HUDEP-2 (cell line): ENCODE results near the gene C15orf61.
A peak's percentile ranks its signal among the peaks of the same experiment; 100 is the strongest.

Source experiments
- DNase-seq, 76 experiments: peaks; one replicate each; lab custom pipeline; 2025; ENCODE audit not compliant: unreplicated experiment in 76 of 76; lab: John Stamatoyannopoulos, UW

C15orf61 gene

DNA sequence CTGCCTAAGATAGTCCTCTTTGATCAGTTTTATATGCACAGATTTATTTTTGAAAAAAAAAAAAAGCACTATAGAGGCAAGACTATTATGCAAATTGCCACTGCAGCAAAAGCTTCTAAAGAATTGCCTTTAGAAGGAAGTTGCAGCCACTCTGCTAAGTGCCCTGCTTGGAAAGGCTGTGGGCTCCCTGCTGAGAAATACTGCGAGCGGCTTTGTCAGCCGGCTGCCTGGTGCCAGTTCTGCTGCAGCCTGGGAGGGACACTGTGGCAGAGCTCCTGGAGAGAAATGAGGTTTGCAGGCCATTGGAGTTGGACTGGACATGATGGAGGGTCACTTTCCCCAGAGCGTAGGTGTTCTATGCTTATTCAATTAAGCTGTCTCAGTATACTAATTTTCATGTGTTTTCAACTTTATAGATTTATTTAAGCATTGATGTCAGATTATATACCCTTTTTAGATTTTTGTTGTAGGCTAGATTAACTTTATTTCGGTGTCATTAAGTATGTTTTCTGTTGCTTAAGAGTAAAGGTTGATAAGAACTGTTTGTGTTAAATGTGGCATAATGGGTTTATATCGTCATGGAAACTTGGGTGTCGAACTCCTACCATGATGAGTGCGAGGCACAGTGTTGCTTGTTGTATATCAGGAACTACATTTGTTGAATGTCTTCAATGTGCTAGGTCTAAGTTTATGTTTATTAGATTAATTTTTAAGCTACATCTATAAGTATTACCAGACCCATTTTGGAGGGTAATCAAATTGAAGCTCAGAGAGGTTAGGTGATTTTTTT is 28.1 kb downstream of the C15orf61 start:
- DNase-seq = no peak

DNA sequence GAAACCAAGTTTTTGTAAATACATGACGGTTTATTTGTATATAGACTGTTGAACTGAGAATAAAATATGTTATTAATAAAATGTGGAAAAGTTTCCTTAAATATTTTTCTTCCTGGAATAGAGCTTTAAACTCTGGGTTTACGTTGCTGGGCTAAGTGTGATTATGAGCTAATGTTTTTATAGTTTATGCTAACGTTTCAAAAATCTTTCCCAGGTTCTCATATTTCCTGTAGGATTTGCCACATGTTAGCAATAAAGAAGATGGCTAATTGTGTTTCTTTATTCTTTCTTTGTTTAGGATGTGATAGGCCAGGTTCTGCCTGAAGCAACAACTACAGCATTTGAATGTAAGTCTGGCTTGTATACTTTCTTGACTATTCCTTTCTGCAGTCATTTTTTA is 28.8 kb downstream of the C15orf61 start:
- no peak for DNase-seq

DNA sequence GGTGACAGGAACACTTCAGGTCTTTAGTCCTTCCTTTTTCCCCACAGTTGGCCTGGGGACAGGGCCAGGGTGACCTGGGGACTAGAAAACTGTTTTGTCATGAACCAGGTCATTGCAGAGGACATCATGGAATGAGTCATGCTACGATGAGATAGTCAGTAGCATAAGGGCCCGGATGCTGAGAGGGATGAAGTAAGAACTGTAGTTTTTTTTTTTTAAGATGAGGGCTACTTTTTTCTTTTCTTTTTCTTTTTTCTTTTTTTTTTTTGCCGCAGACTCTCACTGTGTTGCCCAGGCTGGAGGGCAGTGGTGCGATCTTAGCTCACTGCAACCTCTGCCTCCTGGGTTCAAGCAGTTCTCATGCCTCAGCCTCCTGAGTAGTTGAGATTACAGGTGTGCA is 29.6 kb downstream of the C15orf61 start:
- peak in 11 of 76 experiments; percentile 2 to 38 (median 10) for DNase-seq

DNA sequence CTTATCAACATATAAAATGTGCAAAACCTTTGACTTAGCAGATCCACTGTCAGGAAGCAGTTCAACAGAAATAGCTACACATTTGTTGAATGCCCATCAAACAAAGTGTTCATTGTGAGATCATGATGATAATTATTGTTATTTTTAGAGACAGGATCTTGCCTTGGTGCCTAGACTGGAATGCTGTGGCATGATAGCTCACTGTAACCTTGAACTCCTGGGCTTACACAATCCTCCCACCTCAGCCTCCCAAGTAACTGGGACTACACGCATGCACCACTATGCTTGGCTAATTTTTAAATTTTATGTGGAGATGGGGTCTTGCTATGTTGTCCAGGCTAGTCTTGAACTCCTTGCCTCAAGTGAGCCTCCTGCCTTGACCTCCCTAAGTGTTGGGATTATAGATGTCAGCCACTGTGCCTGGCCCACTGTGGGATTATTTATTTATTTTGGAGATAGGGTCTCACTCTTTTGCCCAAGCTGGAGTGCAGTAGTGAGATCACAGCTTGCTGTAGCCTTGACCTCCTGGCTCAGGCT is 30.3 kb downstream of the C15orf61 start:
- DNase-seq = no peak

DNA sequence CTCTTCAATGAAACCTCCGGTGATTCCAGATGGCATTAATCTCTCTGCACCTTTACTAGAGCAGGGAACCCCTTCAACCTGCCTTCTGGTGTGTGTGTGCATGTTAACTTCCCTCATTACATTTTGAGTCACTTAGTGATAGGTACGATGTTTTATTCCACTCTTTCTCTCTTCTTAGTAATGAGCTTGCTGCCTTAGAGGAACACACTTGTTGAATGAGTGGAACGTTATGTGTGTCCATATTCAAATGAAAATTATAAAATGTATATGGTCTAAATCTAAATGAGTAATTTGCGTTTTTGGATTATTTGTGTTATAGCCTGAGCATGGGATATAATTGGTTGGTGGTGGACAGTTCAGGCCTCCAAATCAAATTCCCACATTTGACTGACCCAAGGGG is 33.6 kb downstream of the C15orf61 start:
- no peak for DNase-seq

DNA sequence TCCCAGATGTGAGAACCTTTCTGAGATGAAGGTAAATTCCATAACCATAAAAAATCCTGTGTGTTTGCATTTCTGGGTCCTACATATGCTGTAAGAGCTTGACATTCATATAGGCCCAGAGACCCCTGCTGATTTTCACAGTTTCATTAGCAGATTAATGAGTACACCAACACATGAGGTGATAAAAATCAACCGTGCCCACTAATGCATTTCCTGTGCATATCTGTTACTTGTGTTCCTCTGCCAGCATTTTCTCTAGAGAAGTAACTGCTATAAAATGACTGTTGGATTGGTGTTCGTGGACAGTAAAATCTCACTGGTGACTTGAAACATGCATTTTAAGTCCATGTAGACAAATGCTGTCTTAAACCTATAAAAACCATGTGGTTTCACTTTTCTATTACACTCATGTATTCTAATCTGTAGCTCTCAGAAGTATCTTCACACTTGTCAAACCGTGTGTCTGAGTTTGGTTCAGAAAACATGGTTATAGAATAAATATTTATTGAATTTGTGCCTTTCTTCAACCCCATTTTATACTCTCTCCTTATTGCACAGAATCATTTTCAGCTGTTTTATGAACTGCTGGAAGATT is 36.1 kb downstream of the C15orf61 start:
- DNase-seq = no peak

DNA sequence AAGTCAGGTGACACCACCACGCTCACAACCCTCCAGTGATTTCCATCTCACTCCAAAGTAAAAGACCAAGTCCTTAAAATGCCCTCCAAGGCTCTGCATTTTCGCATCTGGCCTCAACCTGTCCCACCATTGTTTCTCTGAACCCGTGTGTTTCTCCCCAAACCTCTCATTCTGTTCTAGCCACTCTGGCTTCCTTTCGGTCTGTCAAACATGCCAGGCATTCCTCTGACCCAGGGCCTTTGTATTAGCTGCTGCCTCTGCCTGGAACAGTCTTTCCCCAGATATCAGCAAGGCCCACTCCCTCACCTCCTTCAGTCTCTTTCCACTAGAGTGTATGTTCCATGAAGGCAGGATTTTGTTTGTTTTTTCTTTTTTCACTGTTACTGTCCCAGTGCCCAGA is 37.6 kb downstream of the C15orf61 start:
- no peak for DNase-seq

DNA sequence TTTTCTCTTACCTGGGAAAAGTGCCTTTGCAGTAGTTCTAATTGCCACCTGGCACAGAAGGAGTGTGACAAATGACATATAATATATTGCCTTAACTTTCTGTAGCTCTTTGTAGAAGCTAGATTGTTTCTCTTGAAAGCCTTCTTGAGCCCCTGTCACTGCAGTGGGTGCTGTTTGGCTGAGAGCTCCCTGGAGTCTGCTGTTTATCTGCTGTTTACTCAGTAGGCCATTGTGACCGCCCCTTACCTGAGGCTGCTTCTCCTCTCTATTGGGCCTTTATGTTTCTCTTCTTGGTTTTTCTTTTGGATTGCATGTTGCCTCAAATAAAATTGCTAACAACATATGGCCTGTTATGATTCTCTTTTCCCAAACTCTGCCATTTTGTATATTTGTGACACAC is 38.2 kb downstream of the C15orf61 start:
- DNase-seq = no peak

DNA sequence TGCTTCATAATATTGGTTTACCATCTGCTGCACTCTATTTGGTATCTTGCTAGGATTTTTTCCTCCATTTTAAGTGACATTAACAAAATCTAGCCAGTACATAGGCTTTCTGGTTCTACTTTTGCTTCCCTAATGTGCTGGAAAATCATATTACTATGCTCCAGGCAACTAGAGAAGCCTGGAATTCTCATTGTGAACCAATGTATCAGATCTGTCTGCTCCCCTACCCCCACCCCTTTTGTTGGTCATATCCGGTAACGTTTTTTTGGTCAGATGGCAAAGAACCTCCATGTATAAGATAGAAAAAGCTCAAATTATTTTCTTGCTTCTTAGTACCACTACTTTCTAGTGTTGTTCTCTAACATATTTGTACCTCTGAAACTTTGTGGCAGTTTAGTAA is 38.6 kb downstream of the C15orf61 start:
- no peak for DNase-seq

DNA sequence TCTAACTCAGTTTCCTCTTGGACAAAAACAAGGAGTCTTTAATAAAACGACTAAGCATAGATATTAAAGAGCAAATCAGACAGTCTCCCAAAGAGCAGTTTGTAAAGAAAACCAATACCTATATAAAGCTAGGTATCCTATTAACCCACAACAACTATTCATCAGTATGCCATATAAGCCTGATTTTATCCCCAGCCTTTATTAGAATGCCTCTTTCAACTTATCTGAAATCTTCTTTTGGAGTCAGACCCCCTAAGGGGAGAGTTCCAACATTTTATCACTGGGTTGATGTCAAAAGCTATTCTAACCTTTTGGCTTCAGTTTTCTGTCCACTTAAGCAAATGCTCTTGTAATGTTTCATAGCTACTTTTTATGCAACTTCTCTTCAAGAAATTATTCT is 39.4 kb downstream of the C15orf61 start:
- no peak for DNase-seq

DNA sequence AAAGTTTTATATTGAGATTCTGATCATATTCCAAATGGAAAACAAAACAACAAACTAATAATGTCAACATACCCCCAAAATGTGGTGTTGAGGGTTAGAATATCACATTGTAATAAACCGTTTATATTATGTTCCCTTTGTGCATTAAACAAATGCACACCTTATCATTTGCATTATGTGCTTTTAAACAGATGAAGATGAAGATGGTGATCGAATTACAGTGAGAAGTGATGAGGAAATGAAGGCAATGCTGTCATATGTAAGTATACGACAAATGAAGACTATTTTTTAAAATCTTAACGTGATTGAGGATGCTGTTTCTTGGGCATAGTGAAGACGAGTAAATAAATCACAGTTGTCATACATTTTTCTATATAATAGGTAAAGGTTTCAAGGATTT is 42.2 kb downstream of the C15orf61 start:
- DNase-seq = no peak

DNA sequence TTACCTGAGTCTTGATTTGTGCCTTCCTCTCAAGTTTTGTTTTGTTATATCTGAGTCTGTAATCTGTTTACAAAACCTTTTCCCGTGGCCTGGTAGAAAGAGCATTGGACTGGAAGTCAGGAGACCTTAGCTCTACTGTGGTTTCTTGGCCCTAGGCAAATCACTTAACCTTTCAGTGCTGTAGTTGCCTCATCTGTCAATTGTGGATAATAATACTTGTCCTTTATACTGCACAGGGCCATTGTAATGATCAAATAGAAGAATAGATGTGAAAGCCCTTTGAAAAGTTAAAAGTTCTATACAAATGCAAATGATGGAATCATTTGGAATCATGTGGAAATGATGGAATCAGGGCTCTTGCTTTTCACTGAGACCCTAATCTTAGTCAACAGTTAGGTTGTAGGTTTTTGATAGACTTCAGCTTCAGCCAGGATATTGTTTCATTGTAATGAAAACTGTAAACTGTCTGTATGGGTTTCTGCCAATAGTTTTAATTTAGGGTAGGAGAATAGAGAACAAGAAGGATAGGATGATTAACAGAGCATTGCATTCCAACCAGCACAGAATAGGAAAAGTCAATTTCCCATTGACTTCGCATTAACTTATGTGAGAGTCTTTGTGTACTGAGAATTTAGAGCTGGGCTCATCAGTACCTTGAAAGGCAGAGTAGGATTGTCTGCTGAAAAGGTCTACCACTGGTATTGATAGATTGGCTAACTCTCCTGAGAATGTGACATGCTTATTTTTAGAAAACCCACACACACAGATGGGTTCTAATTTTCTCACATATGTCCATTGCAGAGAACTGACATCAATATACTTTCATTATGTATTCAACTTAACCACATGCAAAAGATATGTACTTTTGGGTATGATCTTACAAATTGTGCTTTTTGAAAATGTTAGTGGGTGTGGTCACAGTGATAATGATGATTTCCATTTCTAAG is 43.4 kb downstream of the C15orf61 start:
- DNase-seq = no peak

DNA sequence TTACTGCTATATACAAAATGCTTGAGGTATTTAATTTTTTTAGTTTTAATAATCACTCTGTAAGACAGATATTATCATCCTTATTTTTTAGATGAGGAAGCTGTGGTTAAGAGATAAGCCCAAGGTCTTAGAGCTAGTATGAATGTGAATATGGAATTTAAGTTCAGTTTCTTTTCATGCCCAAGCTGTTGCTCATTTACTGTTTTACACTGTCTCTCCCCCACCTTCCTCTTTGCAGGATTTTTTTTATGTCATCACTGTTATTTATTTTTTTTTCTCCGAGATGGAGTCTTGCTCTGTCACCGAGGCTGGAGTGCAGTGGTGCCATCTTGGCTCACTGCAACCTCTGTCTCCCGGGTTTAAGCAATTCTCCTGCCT is 44.0 kb downstream of the C15orf61 start:
- DNase-seq = no peak

DNA sequence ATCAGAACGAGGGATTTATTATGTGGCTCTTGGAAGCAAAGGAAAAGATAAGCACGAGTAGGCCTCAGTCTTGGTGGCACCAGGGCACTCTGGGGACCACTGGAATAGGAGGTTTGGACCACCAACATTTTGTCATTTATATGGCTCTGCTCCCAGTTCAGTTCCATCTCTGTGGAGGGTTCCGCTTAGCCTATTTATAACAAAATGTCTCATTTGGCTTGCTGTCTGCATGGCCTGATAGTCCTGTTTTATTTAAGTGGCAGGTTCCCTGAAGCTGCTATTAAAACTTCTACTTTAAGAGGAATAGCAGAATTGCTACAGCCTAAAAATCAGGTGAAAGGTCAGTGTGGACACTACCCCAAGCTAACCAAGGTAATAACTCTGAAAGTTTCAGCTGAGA is 48.7 kb downstream of the C15orf61 start:
- DNase-seq = no peak

DNA sequence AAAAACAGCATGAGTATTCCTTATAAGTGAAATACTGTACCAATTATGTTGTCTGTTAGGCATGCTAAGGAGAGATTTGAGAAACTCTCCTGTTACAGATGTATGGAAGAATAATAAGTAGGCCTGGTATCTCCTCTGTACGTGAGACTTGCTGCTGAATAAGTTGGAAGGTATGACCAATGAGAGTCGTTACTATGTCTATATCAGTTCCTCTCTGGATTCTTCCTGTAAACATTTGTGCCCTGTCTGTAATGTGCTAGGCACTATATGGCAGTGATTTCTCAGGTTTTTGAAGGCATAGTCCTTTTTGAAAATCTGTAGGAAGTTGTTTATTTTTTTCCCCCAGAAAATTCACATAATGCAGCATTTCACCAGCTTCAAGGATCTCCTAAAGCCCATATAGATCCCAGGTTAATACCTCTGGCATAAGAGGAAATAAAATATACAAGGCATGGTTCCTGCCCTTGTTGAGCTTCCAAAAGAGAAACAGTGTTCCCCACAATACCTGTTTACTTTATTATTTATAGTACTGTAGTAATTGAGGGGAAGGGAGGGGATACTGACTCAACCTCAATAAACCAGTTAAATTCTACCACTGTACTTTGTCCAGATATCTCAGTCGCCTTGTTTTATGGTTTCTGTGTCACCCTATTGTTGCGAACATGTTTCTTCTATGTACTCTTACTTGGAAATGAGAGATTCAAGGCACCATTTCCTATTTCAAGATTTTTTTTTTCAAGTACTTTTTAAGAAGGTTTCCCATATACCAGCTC is 50.1 kb downstream of the C15orf61 start:
- no peak for DNase-seq

DNA sequence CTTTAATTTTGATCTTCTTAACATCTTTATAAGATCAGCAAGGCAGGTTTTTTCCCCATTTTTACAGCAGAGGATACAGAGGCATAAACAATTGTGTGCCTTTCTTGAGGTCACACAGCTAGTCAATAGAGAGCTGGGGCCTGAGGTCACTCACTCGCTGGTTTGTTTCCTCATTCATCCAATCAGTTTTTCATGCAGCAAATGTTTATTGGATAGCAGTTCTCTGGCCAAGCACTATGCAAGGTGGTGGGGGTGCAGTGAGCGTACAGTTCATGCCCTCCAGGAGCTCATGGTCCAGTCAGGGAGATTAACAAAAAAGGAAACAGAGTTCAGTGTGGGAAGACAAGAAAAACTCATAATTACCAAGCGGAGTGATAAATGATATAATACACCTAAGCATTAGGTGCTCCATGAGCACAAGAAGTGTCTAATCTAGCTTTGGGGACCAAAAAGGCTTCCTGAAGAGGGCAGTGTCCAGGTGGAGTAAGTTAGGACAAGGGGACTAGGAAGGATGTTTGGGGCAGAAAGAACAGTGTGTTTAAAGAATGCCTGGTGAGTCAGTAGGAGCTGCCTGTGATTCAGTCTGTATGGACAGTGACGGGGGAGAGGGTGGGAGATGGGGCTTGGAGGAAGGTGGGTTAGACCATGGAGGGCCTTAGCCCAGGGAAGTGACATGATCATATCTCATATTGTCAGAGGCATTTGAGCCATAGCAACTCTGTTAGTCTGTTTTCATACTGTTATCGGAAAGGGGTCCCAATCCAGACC is 50.9 kb downstream of the C15orf61 start:
- DNase-seq = no peak

DNA sequence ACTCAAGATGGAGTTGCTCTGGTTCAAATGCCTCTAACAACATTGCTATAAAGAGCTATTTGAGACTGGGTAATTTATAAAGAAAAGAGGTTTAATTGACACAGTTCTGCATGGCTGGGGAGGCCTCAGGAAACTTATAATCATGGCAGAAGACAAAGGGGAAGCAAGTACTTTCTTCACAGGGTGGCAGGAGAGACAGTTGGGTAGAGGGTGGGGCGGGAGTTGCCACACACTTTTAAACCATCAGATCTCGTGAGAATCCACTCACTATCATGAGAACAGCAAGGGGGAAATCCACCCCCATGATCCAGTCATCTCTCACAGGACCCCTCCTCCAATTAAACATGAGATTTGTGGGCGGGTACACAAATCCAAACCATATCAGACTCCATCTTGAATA is 52.3 kb downstream of the C15orf61 start:
- DNase-seq = no peak

DNA sequence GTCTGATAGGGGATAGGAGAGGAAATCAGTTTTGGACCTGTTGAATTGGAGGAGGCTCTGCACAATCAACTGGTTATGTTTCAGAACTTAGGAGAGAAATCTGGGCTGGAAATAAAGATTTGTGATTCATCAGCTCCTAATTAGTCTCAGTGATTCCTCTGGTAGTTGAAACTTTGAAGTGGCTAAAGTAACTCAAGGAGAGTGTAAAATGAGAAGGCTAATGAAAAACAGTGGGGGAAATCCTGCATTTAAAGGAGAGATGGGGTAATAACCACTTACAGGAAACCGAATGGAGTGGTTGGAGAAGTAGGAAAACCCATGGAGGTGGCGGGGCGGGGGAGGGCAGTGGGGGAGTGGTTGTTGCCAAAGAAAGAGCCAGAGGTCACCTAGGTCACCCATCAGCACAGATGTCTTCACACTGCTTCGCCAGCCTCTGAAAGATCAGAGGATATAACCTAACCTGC is 54.1 kb downstream of the C15orf61 start:
- no peak for DNase-seq

DNA sequence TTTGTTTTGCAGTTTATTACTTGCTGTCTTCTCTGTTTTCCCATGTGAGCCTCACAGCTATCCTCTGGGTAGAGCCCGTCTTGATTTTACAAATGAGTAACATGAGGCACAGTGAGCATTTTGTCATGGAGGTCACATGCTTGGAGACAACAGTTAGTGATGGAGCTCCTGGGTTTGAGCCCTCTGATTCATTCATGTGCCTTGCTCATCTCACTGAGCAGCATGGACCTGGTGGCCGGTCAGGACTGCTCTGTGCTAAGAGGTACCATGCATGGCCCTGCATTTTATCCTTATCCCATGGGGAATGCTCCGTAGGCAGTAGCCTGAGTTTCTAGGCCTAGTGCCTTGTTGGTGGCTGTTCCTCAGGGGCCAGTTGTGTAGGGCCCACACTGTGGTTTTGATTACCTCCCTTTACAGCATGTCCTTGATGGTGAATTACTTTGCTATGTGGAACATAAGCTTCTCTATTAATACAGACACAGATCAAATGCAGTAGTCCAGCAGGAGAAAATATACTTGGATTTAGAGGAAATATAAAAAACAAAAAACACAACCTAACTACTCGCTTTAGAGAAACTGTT is 57.2 kb downstream of the C15orf61 start:
- DNase-seq = no peak
